HL-60/S4 (cell line): ENCODE data around the gene NLGN1.

Experiments used
- in situ Hi-C: fragments of 300-500 bp; cut with MboI; formaldehyde crosslinking; loops from 2 replicates; pipeline ENCODE4 v1.14.3; 2022; ENCODE audit warnings: low sequenced_read_pairs

The NLGN1 gene

DNA sequence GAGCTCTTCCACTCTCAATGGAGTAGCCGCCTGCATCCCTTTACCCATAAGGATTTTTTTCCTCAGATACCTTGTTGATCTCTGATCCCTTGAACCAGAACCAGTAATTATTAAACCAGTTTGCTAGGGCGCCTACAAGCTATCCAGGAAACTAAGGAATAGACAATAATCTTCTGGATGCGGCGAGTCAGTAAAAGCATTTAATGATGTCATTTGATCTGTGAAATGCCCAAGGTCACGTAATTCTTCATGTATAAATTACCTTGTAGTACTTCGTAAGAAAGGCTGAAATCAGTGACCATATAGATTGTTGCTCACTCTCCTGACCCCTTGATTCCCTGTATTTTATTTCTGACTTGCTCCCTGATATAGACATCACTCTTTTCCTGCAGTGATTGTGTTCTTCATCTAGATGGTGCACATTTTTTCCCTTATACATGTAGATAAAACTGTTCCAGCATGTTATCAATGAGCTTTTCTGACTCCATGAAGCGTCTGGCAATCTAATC is 913.0 kb downstream of the NLGN1 start:
- in situ Hi-C loops, result no loop called here

DNA sequence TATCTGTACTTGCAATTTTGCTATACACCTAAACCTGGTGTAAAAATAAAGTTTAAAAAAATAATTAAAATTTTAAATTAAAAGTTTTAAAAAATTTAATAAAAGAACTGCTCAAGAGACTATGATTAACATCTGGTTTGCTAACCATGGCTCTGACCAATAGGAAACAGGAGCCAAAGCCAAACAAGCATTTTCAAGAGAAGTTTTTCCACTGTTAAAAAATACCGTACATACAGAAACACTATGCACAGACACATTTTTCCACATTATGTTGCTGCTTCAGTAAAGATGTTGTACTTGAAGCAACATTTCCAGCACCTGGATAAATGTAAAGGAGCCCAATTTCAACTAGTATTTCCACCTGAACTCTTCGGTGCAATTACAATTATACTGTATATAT is 917.7 kb downstream of the NLGN1 start:
- in situ Hi-C loops, result no loop called here

DNA sequence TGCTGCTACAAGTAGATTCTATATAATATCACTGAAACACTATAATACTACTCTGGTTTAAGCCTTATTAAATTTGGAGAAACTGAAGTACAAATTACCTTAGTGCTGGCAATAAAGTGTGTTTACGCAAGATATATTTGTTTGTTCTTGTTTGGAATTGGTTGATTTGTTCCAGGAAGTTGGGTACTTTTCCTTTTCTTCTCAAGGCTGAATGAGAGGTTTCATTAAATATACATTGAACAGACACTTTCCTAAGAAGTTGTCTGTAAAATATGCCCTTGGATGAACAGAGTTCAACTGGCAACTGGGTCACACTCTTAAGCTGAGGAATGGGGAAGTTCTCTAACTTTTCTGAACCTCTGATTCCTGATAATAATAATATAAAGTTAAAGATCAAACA is 919.5 kb downstream of the NLGN1 start:
- in situ Hi-C loops, result no loop called here

DNA sequence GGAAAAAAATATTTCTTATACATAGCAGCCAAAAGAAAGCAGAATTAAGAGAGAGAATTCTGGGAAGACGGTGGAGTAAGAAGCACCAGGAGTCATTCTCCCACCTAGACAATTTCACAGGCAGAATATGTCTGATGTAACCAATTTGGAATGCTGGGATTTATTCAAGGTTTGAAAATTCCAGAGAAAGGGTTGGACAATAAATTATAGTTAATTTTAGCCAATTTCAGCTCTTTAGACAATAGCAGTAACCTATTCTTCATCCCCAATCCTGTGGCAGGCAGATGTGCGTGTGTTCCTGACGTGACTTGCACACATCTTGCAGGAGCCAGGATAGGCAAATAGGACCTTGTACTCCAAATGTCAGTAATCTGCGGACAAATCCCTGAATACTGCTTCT is 920.6 kb downstream of the NLGN1 start:
- in situ Hi-C loops, result no loop called here

DNA sequence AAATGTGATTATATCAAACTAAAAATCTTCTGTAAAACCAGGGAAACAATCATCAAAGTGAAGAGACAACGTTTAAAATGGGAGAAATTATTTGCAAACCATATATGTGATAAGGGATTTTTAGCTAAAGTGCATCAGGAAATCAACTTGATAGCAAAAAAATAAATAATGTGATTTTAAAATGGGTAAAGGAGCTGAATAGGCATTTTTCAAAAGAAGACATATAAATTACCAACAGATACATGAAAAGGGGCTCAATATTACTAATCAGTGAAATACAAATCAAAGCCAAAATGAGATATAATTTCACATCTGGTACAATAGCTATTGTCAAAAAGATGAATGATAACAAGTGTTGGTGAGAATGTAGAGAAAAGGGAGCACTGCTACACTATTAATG is 924.0 kb downstream of the NLGN1 start:
- in situ Hi-C loops, result no loop called here

DNA sequence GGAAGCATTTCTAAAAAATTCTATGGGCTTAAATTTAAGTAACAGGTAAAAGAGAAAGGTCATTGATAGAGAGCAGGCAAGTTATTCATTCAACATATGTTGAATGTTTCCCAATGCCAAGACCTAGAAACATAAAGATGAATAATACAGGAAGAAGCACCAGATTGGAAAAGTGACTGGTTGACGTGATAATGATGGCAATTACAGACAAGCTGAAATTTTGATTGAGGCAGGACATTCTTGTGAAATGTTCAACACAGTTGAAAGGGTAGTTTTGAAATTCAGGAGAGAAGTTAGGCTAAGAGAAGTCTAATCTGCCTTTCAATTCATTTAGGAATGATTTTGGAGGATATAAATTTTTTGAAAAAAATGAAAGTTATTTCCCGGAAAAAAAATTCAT is 925.2 kb downstream of the NLGN1 start:
- in situ Hi-C loops, result no loop called here

DNA sequence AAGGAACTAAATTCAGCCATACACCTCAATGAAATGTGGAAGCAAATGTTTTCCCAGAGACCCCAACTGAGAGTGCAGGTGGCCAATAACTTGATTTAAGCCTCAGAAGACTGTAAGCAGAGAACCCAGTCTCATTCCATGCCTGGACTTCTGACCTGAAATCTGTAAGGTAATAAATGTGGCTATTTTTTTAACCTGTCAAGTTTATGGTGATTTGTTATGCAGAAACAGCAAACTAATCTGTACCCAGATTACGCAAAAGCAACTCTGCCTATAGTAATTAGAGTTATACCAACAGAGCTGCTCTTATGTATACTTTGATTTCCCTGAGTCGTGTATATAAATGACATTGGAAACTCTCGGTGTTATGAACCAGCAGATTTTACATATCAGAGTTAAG is 927.6 kb downstream of the NLGN1 start:
- in situ Hi-C loops, result no loop called here

DNA sequence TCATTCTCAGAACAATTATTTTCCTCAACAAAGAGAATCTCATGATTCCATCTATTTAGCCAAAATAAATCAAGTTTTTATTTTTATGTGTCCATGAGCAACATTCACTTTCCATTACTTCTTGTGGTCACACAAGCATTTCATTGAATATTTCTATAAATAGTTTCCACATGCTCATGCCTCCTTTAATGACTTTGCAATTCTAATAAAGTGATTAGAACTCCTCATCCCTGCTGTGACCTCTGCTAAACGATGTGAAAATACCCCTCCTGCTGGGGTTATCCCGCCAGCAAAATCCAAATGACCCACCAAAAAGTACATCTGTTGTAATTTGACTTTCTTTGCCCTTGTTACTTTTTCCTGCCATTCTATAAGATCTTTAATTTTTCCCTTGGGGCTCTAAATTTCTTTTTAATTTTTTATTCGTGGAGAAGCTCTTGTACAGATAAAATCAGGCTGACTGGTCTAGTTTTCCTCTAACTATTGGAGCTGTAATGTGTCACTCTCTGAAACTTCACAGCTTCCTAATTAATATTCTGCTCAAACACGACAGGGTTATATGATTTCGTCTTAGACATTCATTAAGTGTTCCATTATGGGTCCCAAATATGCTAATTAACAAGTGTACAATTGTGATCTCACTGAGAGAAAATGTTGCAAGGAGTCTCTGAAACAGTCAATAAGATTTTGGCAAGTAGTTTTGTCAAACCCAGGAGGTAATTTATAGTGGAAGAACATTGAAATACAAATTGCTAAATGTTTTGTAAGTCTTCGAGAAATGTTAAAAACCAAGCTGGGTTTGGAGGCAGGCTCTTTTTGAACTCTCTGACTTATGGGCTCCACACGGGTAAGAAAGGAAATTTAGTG is 928.5 kb downstream of the NLGN1 start:
- in situ Hi-C loops, result no loop called here

DNA sequence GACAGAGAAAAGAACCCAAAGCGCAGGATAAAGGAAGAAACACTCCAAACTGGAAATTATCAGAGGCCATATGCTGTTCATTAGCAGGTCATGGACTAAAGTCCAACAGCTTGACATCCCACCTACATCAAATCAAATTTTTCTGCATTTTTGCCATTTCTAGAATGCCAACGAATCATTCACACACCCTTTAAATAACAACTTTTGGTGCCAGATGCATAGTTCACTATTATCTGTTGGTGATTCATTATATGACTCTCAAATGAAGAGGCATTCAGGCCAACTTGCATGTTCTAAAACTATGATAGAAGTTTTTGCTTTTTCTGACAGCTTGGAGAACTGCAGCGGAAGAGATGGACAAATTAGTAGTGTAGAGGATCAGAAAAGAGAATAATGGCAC is 931.8 kb downstream of the NLGN1 start:
- in situ Hi-C loops, result no loop called here

DNA sequence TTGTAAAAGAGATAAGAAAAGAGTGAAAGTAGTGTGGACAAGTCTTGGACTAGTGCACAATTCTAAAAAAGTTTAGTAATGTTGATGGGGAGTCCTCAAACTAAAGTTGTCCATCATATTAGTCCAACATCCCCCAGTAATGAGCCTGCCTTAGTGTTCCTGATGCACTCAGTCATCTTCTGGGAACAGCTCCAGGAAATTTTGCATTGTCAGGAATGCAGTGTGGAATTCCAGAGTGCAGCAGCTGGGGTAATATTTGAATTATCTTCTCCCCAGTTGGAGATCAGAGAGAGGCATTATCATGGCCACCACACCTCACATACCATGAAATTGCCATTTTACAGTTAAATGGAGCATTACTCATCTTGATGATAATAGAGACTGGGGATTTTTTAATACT is 932.8 kb downstream of the NLGN1 start:
- in situ Hi-C loops, result no loop called here

DNA sequence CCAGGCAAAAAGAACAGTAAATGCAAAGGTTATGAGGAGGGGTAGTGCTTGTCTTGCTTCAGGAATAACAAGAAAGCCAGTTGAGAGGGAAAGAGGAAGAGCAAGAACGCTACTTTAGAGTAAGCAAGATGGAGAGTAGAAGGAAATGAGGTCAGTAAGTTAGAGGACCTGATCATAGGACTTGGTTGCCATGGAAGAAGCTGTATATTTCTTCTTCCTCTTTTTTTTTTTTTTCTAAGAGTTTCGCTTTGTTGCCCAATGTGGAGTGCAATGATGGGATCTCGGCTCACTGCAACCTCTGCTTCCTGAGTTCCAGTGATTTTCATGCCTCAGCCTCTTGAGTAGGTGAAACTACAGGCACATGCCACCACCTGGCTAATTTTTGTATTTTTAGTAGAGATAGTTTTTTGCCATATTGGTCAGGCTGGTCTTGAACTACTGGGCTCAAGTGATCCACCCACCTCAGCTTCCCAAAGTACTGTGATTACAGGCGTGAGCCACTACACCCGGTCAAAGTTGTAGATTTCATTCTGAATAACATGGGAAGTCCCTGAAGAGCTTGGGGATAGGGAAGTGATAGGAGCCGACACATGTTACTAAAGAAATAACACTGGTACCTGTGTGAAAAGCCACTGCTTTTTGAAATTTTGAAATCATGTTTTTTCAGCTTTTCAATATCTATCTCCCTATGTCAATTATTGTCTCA is 933.7 kb downstream of the NLGN1 start:
- in situ Hi-C loops, result no loop called here

DNA sequence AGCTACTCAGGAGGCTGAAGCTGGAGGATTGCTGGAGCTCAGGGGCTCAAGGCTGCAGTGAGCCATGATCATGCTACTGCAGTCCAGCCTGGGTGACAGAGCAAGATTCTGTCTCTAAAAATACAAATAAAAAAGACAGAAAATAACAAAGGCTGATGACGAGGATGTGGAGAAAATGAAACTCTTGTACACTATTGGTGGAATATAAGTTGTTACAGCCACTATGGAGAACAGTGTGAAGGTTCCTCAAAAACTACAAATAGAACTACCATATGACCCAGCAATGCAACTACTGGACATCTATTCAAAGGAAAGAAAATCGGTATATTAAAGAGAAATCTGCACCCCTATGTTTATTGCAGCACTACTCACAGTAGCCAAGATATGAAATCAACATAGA is 934.8 kb downstream of the NLGN1 start:
- in situ Hi-C loops, result no loop called here

DNA sequence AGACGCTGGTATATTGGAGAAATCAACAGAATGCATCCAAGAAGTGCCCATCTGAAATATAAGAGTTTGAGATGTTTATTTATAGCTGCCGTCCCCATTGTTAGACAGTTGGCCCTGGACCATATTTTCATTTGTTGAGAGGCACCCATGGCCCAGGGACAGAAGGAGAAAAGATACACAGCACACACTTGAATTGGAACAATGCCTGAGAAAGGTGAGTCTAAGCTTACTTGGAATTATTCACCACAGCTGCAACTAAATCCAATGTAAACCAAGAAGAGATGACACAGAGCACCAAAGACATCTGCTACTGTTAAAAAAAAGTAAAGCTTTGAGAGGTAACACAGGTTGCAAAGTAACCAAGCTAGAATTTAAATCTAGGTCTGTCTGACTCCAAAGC is 936.1 kb downstream of the NLGN1 start:
- in situ Hi-C loops, result no loop called here

DNA sequence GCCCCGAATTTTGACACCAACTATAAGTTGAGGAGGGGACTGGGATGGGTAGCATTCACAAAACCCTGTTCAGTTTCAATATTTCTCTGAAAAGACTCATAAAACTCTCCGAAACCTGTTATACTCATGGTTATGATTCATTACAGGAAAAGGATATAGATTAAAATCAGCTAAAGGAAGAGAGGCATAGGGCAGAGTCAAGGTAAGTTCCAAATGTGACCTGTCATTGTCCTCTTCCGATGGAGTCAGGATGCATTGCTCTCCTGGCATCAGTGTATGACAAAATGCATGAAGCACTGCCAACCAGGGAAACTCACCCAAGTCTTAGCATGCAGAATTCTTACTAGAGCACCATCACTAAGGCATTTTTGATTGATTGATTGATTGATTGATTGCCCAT is 936.6 kb downstream of the NLGN1 start:
- in situ Hi-C loops, result no loop called here

DNA sequence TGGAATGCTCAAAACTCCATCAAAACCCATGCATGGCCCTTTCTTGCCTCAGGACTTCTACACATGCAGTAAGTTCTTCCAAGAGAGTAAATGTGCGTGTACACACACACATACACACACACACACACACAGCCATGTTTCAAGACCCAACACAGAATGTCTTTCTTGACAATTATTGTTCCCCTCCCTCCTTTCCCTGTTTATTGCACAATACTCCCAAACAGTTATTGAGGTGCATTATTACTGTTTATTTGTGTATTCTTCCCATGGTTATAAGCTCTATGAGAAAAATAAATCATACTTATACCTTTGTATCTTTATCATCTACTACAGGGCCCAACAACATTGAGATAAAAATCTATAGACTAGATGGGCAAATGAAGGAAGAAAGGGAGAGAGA is 937.8 kb downstream of the NLGN1 start:
- in situ Hi-C loops, result no loop called here

DNA sequence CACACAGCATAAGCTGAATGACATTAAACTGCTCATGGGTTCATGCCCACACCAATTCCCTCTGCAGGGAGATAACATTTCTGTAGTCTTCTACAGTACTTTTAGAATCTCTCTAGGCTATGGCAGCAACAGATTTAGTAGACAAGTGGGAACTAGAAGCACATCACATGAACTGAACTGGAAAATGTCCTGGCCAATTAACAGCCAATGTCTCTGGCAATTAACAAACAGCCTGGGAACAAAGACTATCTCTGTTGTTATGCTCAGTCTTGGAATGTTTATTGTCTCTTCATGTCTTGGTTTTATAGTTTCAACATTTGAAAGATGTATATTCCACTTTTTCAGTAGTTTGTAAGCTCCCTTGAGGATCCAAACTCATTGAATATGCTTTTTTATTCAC is 938.4 kb downstream of the NLGN1 start:
- in situ Hi-C loops, result no loop called here
